HG03342 (cell line): ENCODE measurements around the gene MLX.

Source experiments
- ATAC-seq: cut with Tn5 transposase; IDR thresholded peaks from one replicate; pipeline ENCODE4 v1.9.1; 2021; ENCODE audit warnings: mild to moderate bottlenecking, moderate library complexity; ENCODE audit not compliant: unreplicated experiment

The MLX gene, protein sequence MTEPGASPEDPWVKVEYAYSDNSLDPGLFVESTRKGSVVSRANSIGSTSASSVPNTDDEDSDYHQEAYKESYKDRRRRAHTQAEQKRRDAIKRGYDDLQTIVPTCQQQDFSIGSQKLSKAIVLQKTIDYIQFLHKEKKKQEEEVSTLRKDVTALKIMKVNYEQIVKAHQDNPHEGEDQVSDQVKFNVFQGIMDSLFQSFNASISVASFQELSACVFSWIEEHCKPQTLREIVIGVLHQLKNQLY

GRCh38 chr17:42566883-42567573, at the start of gene MLX:
Gene MLX, plus strand, starts transcription at chr17:42567100. Its CDS starts 25 bp downstream, at chr17:42567125.
- peak; percentile 54 for ATAC-seq

DNA sequence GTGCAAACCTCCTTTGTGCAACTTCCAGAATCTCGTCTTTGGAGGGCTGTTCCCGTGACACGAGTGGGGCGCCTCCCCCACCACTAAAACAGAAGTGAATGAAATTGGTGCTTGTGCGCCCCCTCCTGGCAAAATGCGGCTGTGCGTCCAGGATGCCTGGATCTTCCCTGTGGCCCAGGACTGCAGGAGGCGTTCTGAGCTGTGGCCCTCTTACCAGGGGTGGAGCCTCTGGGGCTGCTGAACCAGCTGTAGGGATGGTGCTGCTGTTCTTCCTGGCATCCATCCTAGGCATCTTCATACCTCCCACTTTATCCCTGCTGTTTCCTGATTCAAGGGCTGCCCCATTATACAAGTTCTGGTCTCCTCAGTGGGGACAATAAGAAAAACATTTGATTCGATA, 49.4 kb upstream of the MLX start:
- ATAC-seq = no peak

- ATAC-seq = no peak
Observed at GRCh38 chr17:42518046-42518754, 48.7 kb upstream of the MLX start.

DNA sequence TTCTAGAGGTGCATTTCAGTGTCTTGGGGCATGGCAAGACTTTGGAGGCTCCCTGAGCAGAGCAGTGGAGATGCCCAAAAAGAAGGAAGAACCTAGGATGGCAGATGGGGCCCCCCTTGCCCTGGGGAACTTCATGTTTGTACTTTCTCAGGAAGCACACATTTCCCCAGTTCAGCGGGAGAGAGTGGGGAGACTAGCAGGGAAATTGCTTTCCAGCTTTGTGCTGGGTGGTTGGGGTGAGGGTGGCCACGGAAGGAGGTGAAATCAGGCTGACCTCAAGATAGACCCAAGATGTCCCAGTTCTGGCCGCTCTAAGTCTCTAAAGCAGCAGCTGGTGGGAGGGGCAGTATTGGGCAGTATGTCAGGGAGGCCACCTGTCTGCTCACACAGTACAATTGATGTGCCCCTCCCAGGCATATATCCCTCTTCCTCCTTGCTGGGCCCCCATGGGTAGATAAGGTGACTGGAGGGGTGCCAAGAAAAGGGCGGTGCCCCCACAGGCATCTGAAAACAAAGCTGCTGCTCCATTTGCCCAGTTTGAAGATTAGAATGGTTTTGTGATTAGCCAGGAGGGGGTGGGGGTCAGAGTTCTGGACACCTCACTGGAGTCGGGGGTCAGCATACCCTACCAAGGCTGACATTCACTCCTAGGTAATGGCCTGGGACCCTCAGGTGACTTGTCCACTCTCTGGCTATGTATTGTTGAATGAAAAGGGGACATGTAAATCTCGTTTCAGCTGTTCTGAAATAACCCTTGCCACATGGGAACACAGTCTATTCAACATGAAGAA, 48.0 kb upstream of the MLX start:
- no peak for ATAC-seq

GRCh38 chr17:42519546-42520491, 47.1 kb upstream of the MLX start:
- no peak for ATAC-seq

- no peak for ATAC-seq
Observed at GRCh38 chr17:42520540-42520951, 46.4 kb upstream of the MLX start.

- ATAC-seq = no peak
Observed at GRCh38 chr17:42521036-42521435, 45.9 kb upstream of the MLX start.

- ATAC-seq = no peak
Observed at GRCh38 chr17:42521666-42522262, 45.1 kb upstream of the MLX start.

DNA sequence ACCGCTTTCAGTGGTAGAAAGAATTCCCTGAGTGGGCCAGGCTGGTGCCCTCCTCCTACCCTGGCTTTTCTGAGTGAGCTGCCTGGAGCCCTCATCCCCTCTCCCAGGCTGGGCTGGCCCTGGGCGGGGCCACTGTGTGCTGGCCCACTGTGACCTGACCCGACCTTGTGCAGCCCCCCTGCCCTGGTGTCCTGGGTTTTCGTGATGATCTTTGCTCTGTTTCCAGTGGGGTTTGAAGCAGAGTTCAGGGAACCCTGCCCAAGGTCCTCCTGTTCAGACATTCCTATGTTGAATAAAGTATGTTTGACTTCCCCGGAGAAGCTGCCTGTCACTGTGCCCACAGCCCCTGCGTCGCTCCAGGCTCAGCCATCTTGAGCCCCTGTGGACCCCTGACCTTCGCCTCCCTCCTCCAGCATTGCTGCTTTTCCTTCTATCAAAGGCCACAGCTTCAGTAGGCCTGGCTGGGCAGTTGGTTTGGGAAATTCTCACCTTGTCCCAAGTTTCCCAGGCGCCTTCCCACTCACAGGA, 44.6 kb upstream of the MLX start:
- no peak for ATAC-seq

DNA sequence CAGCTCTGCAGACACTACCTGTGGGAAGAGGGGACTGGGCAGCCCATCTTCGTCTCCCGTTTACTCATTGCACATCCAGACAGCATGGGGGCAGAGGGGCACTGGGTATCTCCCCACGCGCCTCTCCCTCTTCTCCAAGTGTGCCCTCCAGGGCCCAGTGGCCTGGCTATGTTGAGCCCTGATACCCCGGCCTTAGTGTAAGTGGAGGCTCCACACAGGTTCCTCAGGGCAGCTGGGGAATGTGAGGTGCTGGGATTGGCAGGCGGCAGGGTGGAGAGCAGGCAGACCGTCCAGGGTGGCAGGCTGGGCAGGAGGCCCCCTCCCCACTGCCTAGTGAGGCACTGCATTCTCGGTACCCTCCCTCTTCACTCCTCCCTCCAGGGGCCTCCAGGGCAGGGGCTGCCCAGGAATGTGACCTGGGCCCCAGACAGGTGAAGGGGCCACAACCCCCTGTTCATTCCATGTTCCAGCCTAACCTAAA, 44.1 kb upstream of the MLX start:
- ATAC-seq = no peak

DNA sequence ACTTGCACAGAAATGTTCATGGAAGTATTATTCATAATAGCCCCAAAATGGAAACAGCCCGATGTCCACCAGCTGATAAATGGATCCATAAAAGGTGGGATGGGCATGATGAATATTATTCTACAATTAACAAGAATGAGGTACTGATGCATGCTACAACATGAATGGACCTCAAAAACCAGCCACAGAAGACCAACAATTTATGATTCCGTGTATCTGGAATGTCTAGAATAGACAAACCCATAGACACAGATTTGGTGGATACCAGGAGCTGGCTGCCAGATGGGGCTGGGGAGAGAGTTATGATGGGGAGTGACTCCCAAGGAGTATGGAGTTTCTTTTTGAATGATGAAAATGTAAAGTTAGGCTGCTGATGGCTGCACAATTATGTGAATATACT, 41.7 kb upstream of the MLX start:
- ATAC-seq = no peak

DNA sequence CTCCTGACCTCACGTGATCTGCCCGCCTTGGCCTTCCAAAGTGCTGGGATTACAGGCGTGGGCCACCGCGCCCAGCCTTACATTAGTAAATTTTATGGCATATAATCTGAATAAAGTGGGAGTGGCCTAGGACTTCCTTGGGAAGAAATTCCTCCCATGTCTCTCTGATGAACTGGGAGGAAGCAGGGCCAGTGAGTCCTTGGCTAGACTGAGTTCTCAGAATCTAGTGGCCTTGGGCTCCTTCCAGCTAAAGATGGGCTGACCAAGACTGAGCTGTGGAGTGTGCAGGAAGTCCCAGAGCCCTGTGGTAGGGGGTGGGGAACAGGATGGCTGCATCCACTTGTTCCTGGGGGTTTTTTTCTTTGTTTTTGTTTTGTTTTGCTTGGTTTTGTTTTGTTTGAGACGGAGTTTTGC, 40.9 kb upstream of the MLX start:
- ATAC-seq = no peak

DNA sequence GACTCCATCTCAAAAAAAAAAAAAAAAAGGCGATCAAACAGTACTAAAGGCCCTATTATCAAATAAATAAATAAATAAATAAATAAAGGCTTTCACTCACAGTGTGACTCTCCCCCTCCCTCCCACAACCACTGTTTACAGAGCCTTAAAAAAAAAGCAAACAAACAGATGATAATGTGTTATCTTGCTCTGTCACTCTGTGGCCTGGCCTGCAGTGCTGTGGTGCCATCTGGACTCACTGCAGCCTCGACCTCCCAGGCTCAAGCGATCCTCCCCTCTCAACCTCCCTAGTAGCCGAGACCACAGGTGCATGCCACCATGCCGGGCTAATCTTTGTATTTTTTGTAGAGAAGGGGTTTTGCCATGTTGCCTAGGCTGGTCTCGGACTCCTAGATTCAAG, 39.0 kb upstream of the MLX start:
- no peak for ATAC-seq

- ATAC-seq = no peak
Observed at GRCh38 chr17:42529061-42529460, 37.8 kb upstream of the MLX start.

DNA sequence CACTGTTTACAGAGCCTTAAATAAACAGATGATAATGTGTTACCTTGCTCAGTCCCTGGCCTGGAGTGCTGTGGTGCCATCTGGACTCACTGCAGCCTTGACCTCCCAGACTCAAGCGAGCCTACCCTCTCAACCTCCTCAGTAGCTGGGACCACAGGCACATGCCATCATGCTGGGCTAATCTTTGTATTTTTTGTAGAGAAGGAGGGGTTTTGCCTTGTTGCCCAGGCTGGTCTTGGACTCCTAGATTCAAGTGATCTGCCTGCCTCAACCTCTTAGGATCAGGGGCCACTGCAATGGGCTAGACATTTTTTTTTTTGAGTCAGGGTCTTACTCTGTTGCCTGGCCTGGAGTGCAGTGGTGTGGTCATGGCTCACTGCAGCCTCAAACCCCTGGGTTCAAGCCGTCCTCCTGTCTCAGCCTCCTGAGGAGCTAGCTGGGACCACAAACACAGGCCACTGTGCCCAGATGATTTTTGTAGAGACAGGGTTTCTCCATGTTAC, 35.9 kb upstream of the MLX start:
- no peak for ATAC-seq

DNA sequence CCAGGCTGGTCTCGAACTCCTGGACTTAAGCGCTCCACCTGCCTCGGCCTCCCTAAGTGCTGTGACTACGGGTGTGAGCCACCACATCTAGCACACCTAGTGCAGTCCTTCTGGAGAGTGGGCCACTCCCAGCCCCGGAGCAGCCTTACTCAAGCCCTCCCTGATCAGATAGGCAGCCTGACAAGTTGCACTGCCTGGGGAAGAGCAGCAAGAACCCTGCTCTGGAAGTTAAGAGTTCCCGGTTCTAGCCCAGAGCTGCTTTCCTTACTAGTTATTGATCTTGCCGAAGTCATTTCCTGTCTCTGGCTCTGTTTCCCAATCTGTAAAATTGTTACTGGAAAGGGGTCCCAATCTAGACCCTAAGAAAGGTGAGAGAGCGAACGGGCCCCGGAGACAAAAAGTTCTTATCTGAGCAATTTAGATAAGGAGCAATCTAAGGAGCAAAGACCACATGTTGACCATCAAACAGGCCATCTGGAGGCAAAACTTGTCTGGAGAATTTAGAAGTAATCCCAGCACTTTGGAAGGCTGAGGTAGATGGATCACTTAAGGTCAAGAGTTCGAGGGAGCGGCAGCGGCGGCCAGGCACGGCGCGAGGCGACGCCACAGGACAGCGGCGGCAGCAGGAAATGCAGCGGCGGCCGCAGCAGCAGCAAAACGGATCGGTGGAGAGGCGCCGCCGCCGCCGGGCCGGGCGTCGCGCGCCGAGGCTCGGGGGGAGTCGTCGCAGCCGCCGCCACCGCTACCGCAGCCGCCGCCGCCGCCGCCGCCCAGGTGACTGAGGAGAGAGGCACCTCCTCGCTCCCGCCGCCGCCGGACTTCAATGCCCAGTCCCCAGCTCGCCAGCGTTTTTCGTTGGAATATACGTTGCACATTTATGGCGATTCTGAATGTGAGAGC, 35.2 kb upstream of the MLX start:
- no peak for ATAC-seq

- ATAC-seq = no peak
Observed at GRCh38 chr17:42535155-42536047, 31.5 kb upstream of the MLX start.
